Spleen (tissue), 11 donors: ENCODE results near the gene AKAP9. TPM values are rescaled to one million over a fixed set of nuclear protein-coding genes. Genes with fewer than 3 reads are reported as not detected.
"Not testable (repeated sequence)": the region's sequence is repeated elsewhere in the genome, so short reads cannot be mapped to it uniquely, and the experiment has no call there.

Experiments
- DNase-seq: peaks from one replicate; pipeline ENCODE4 v3.0.0-alpha.2; 2020
- H3K27ac ChIP-seq, 8 donors: fragments of 200-600 bp; sonication (generic) in 7 of 8; 1 replicate in 4 of 8; 2 replicates in 4 of 8; pipeline versions ENCODE4 v1.5.0 to v1.8.0; 2016 to 2021; ENCODE audit warnings: inconsistent platforms in 4 of 8, mild to moderate bottlenecking in 4 of 8, moderate library complexity in 1 of 8
- H3K27me3 ChIP-seq, 7 donors: fragments of 200-600 bp; sonication (generic) in 6 of 7; replicated peaks in 1 of 7; 1 replicate in 4 of 7; 2 replicates in 3 of 7; pipeline versions ENCODE4 v1.5.0 to v1.8.0; 2016 to 2021; ENCODE audit warnings: inconsistent platforms in 3 of 7, mild to moderate bottlenecking in 1 of 7
- H3K36me3 ChIP-seq, 6 donors: fragments of 200-600 bp; sonication (generic) in 5 of 6; 1 replicate in 4 of 6; 2 replicates in 2 of 6; pipeline versions ENCODE4 v1.5.0 to v1.8.0; 2016 to 2021; ENCODE audit warnings: inconsistent platforms in 2 of 6
- H3K4me1 ChIP-seq, 6 donors: fragments of 200-600 bp; sonication (generic) in 5 of 6; 1 replicate in 3 of 6; 2 replicates in 3 of 6; pipeline versions ENCODE4 v1.5.0 to v1.8.0; 2016 to 2021; ENCODE audit warnings: inconsistent platforms in 3 of 6
- H3K4me3 ChIP-seq, 8 donors: fragments of 200-600 bp; sonication (generic) in 7 of 8; 1 replicate in 4 of 8; 2 replicates in 4 of 8; pipeline versions ENCODE4 v1.5.0 to v1.8.0; 2016 to 2021; ENCODE audit warnings: inconsistent platforms in 4 of 8, mild to moderate bottlenecking in 4 of 8, moderate library complexity in 2 of 8
- H3K9me3 ChIP-seq, 8 donors: fragments of 200-600 bp; sonication (generic) in 7 of 8; 1 replicate in 4 of 8; 2 replicates in 4 of 8; pipeline versions ENCODE4 v1.5.0 to v1.8.0; 2016 to 2021; ENCODE audit warnings: inconsistent platforms in 4 of 8
- CTCF ChIP-seq, 11 experiments: fragments of 200-600 bp in 7 of 11; fragments of 450-650 bp in 4 of 11; sonication (generic) in 4 of 11; IDR thresholded peaks in 8 of 11; conservative IDR thresholded peaks in 3 of 11; 1 replicate in 7 of 11; 2 replicates in 4 of 11; pipeline versions ENCODE4 v1.4.0 to v1.8.0; 2016 to 2021; ENCODE audit warnings: antibody characterized with exemption in 11 of 11, inconsistent platforms in 4 of 11, mild to moderate bottlenecking in 1 of 11
- POLR2A ChIP-seq, 3 donors: fragments of 450-650 bp; IDR thresholded peaks; one replicate each; pipeline ENCODE4 v1.5.1; 2017; ENCODE audit warnings: antibody characterized with exemption in 3 of 3, mild to moderate bottlenecking in 1 of 3
- POLR2AphosphoS5 ChIP-seq, 3 donors: sonication (generic); formaldehyde crosslinking; IDR thresholded peaks; one replicate each; pipeline ENCODE4 v1.5.1; 2017; ENCODE audit warnings: antibody characterized with exemption in 3 of 3
- WGBS, 5 donors: extraction: QIAGEN DNeasy Blood & Tissue Kit in 3 of 5; methylation state at CpG; one replicate each; pipeline versions ENCODE4 v1.1.5 to v1.1.7; 2013 to 2018; 5-methylcytosine and 5-hydroxymethylcytosine counted together
- intact Hi-C: fragments of 100-400 bp; cut with DNase I; formaldehyde crosslinking; loops from one replicate; pipeline ENCODE4 v1.15.0; 2023; ENCODE audit warnings: low total_unique reads
- polyA plus RNA-seq, 3 donors: library from polyadenylated mRNA; stranded (reverse); fragments of 200-250 nt; gene quantifications; one replicate each; pipeline ENCODE4 v1.2.1, GENCODE V29; 2013
- total RNA-seq, 7 donors: library from RNA; depleted of rRNA in 3 of 7; stranded (reverse); fragments of >200 nt in 3 of 7; fragmentation: NEBNext Ultra II Directional in 4 of 7; extraction: Animal tissue kit (Norgen Biotek cat#: 25700) in 4 of 7; gene quantifications; one replicate each; pipeline versions ENCODE4 v1.1.0 to v1.2.1, GENCODE V29; 2016 to 2021
- donor health status: healthy with polysubstance abuse.
- donor health status: DM: no; HTN: no; CAD: no; lungs with moderate emphysema.
- donor health status: DM: no; HTN: no; CAD: no.
- donor health status: Bipolar disorder and iron deficiency.
- donor health status: healthy.
- donor health status: DM: no; HTN: no; CAD: no.
- donor health status: DM: yes; HTN: yes; CAD: no.

Gene AKAP9
- total and polyA plus RNA-seq, 10 donors = 7.5 to 100 (median 68.5) TPM

- DNase-seq = no peak
- TF ChIP-seq POLR2A (IDR thresholded peaks at IDR 0.05) (no peak), CTCF (IDR thresholded peaks at IDR 0.05 in 8 of 11, conservative IDR thresholded peaks at IDR 0.05 in 3 of 11) (no peak), POLR2AphosphoS5 (IDR thresholded peaks at IDR 0.05) (no peak)
- Histone ChIP-seq H3K27ac (no peak overlapping the region), H3K36me3 (peaks cover 0 to 94% (median 20%) of the 10 kb centered on the region in 6 donors), H3K9me3 (peaks cover 0 to 13% (median 7%) of the 10 kb centered on the region in 8 donors), H3K4me1 (no peaks in the 10 kb centered on the region), H3K4me3 (no peak overlapping the region), H3K27me3 (no peaks in the 10 kb centered on the region)
- 94 to 99% (median 98%) methylated on average over 5 of the region's 5 CpGs for WGBS, 5 donors
- intact Hi-C loops = no loop called here
These were observed 69.6 kb downstream of the AKAP9 start for GRCh38 chr7:92010215-92010614.

GRCh38 chr7:92013611-92014010, 72.9 kb downstream of the AKAP9 start:
- H3K36me3 ChIP-seq = peaks cover 0 to 95% (median 17%) of the 10 kb centered on the region in 6 donors

GRCh38 chr7:92020636-92021035, 80.0 kb downstream of the AKAP9 start:
- no peaks in the 10 kb centered on the region for H3K27me3 ChIP-seq
- peaks cover 0 to 100% (median 46%) of the 10 kb centered on the region in 6 donors for H3K36me3 ChIP-seq
- intact Hi-C loops = no loop called here
- no peak overlapping the region for H3K4me3 ChIP-seq
- H3K4me1 ChIP-seq = no peaks in the 10 kb centered on the region
- TF ChIP-seq CTCF (IDR thresholded peaks at IDR 0.05 in 8 of 11, conservative IDR thresholded peaks at IDR 0.05 in 3 of 11) = no peak
- no peak for DNase-seq
- H3K9me3 ChIP-seq = peaks cover 0 to under 1% (median 0%) of the 10 kb centered on the region in 8 donors
- H3K27ac ChIP-seq = no peak overlapping the region

More at GRCh38 chr7:92013611-92014010, 72.9 kb downstream of the AKAP9 start:
- TF ChIP-seq POLR2AphosphoS5 (IDR thresholded peaks at IDR 0.05) (no peak), CTCF (IDR thresholded peaks at IDR 0.05 in 8 of 11, conservative IDR thresholded peaks at IDR 0.05 in 3 of 11) (no peak), POLR2A (IDR thresholded peaks at IDR 0.05) (no peak)
- H3K9me3 ChIP-seq = peaks cover 0 to 13% (median 7%) of the 10 kb centered on the region in 8 donors
- H3K4me1 ChIP-seq = no peaks in the 10 kb centered on the region
- H3K27me3 ChIP-seq = no peaks in the 10 kb centered on the region
- intact Hi-C loops = no loop called here
- no peak overlapping the region for H3K27ac ChIP-seq
- no peak for DNase-seq
- no peak overlapping the region for H3K4me3 ChIP-seq

- peaks cover 0 to 93% (median 57%) of the 10 kb centered on the region in 6 donors for H3K36me3 ChIP-seq
These were observed 84.6 kb downstream of the AKAP9 start for GRCh38 chr7:92025260-92025659.

GRCh38 chr7:92026635-92027034, 86.0 kb downstream of the AKAP9 start:
- H3K4me1 ChIP-seq, intact Hi-C loops, H3K27me3 ChIP-seq, H3K4me3 ChIP-seq, H3K27ac ChIP-seq, DNase-seq: not testable (repeated sequence)
- 95 to 99% (median 99%) methylated on average over 11 to 24 of the region's 24 CpGs for WGBS, 5 donors
- Histone ChIP-seq H3K36me3 (peaks cover 0 to 93% (median 60%) of the 10 kb centered on the region in 6 donors), H3K9me3 (peaks cover 0 to 13% (median 2%) of the 10 kb centered on the region in 8 donors)

More at GRCh38 chr7:92025260-92025659, 84.6 kb downstream of the AKAP9 start:
- Histone ChIP-seq H3K27me3 (no peaks in the 10 kb centered on the region), H3K9me3 (peaks cover 0 to 13% (median 2%) of the 10 kb centered on the region in 8 donors), H3K27ac (no peak overlapping the region), H3K4me3 (no peak overlapping the region), H3K4me1 (no peaks in the 10 kb centered on the region)
- intact Hi-C loops = no loop called here
- DNase-seq = no peak
- WGBS, 5 donors = 90 to 95% (median 93%) methylated on average over 3 of the region's 3 CpGs
- TF ChIP-seq POLR2AphosphoS5 (IDR thresholded peaks at IDR 0.05) (no peak), CTCF (IDR thresholded peaks at IDR 0.05 in 8 of 11, conservative IDR thresholded peaks at IDR 0.05 in 3 of 11) (no peak), POLR2A (IDR thresholded peaks at IDR 0.05) (no peak)

- H3K27ac ChIP-seq, H3K27me3 ChIP-seq, H3K4me1 ChIP-seq, DNase-seq, intact Hi-C loops, H3K4me3 ChIP-seq: not testable (repeated sequence)
- WGBS, 5 donors = 98 to 100% (median 98%) methylated on average over 7 to 29 of the region's 29 CpGs
- peaks cover 0 to 93% (median 58%) of the 10 kb centered on the region in 6 donors for H3K36me3 ChIP-seq
- peaks cover 0 to 13% (median 2%) of the 10 kb centered on the region in 8 donors for H3K9me3 ChIP-seq
These were observed 86.5 kb downstream of the AKAP9 start for GRCh38 chr7:92027128-92027527.
